RWPE2 (cell line): Measurements from ENCODE around the gene DPF3.

ENCODE experiments used
- ATAC-seq: fragments of 200-7000 bp; cut with Tn5 transposase; 3 replicates; pipeline ENCODE4 v1.9.1; 2021; ENCODE audit warnings: low read depth
- DNase-seq: peaks from one replicate; pipeline ENCODE4 v3.0.0-alpha.2; 2020; ENCODE audit warnings: low spot score
- H3K27ac ChIP-seq: fragments of 450-650 bp; 2 replicates; pipeline ENCODE4 v1.5.1; 2017; ENCODE audit warnings: mild to moderate bottlenecking; ENCODE audit not compliant: poor library complexity, severe bottlenecking
- H3K27me3 ChIP-seq: fragments of 250-450 bp; sonication (Bioruptor Pico); 2 replicates; pipeline ENCODE4 v1.5.1; 2021; ENCODE audit warnings: mild to moderate bottlenecking, moderate library complexity; ENCODE audit not compliant: insufficient read depth, poor library complexity, severe bottlenecking
- H3K36me3 ChIP-seq: fragments of 250-450 bp; sonication (Bioruptor Pico); 2 replicates; pipeline ENCODE4 v1.5.1; 2020; ENCODE audit warnings: low read depth, mild to moderate bottlenecking, moderate library complexity
- H3K4me1 ChIP-seq: fragments of 250-450 bp; sonication (Bioruptor Pico); 2 replicates; pipeline ENCODE4 v1.5.1; 2021; ENCODE audit warnings: mild to moderate bottlenecking, moderate library complexity; ENCODE audit not compliant: insufficient read depth, poor library complexity, severe bottlenecking
- H3K4me3 ChIP-seq: fragments of 250-450 bp; sonication (Bioruptor Pico); 2 replicates; pipeline ENCODE4 v1.5.1; 2021; ENCODE audit warnings: mild to moderate bottlenecking, moderate library complexity; ENCODE audit not compliant: severe bottlenecking
- H3K9me3 ChIP-seq: fragments of 250-450 bp; sonication (Bioruptor Pico); 2 replicates; pipeline ENCODE4 v1.5.1; 2021; ENCODE audit warnings: mild to moderate bottlenecking, moderate library complexity; ENCODE audit not compliant: severe bottlenecking
- CTCF ChIP-seq: fragments of 450-650 bp; IDR thresholded peaks from one replicate; pipeline ENCODE4 v1.5.1; 2017; ENCODE audit warnings: mild to moderate bottlenecking, moderate library complexity; ENCODE audit not compliant: poor library complexity, severe bottlenecking

DPF3 gene

GRCh38 chr14:72830786-72831594 lies 62.9 kb downstream of the DPF3 start:
- Histone ChIP-seq H3K4me3 (no peak overlapping the region), H3K9me3 (no peaks in the 10 kb centered on the region), H3K36me3 (no peaks in the 10 kb centered on the region), H3K27me3 (peaks cover 10% of the 10 kb centered on the region), H3K4me1 (no peaks in the 10 kb centered on the region), H3K27ac (no peak overlapping the region)
- no peak for TF ChIP-seq CTCF
- no peak for ATAC-seq
- no peak for DNase-seq

DNA sequence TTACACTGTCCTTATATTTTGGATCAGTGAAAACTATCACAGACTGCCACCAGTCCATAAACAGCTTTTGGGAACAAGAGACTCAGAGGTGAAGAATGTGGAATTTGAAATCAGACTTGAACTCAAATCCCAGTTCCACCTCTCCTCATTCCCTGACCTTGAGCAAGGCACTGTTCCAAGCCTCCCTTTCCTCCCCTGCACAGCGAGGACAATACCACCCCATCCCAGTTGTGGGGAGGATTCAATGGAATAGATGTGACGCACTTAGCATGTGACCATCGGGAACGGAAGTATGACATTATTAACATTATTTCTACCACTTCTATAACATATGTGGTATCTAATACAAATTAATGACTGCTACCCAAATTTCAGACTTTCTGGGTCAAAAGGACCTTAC lies 63.5 kb downstream of the DPF3 start:
- ATAC-seq (no peak), DNase-seq (no peak)
- peaks cover 10% of the 10 kb centered on the region for H3K27me3 ChIP-seq
- no peaks in the 10 kb centered on the region for H3K9me3 ChIP-seq
- no peak overlapping the region for H3K4me3 ChIP-seq
- H3K36me3 ChIP-seq: no peaks in the 10 kb centered on the region
- H3K4me1 ChIP-seq: no peaks in the 10 kb centered on the region
- H3K27ac ChIP-seq: no peak overlapping the region
- no peak for TF ChIP-seq CTCF

DNA sequence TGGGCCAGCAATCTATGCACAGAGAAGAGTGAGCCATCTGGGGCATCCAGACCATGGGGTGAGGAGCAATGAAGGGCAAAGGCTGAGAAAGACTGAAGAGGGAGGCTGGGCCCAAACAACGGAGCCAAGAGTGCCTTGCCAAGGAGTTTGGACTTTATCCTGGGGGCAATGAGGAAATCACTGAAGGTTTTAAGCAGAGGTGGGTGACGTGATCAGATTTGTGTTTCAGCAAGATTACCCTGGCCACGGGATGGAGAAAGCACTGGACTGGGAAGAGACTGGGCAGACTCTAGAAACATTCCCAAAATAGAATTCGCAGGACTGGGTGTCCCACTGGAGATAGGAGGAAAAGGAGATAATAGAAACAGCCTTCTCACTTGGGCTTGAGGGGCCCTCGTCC lies 65.3 kb downstream of the DPF3 start:
- no peak overlapping the region for H3K4me3 ChIP-seq
- no peak overlapping the region for H3K27ac ChIP-seq
- ATAC-seq (no peak), DNase-seq (no peak)
- H3K9me3 ChIP-seq: no peaks in the 10 kb centered on the region
- no peak for TF ChIP-seq CTCF
- peaks cover 10% of the 10 kb centered on the region for H3K27me3 ChIP-seq
- no peaks in the 10 kb centered on the region for H3K4me1 ChIP-seq
- H3K36me3 ChIP-seq: no peaks in the 10 kb centered on the region

GRCh38 chr14:72826039-72826438 lies 67.9 kb downstream of the DPF3 start:
- H3K27me3 ChIP-seq: peaks cover 9% of the 10 kb centered on the region
- TF ChIP-seq CTCF: no peak

DNA sequence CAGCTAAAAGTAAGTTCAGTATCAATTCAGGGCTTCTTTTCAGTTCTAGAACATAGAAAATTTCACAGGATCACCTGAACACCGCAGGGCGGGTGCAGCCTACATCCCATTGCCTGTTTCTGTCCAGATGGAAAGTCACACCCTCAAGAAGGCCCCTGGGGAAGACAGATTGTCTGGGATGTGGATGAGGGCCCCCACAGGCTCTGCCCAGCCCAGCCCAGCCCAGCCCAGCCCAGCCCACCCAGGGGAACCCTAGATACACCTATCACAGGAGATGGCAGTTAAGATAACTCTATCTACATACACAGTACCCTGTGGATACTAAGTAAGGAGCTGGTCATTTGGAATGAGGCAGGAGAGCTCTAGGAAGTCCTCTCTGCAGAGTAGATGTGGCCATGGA lies 68.4 kb downstream of the DPF3 start:
- no peak for TF ChIP-seq CTCF
- no peaks in the 10 kb centered on the region for H3K4me1 ChIP-seq
- no peaks in the 10 kb centered on the region for H3K36me3 ChIP-seq
- no peak overlapping the region for H3K4me3 ChIP-seq
- peaks cover 3% of the 10 kb centered on the region for H3K27me3 ChIP-seq
- H3K27ac ChIP-seq: no peak overlapping the region
- no peaks in the 10 kb centered on the region for H3K9me3 ChIP-seq
- DNase-seq (no peak), ATAC-seq (no peak)

More at GRCh38 chr14:72826039-72826438, 67.9 kb downstream of the DPF3 start:
- DNase-seq: no peak
- ATAC-seq: no peak
- Histone ChIP-seq H3K9me3 (no peaks in the 10 kb centered on the region), H3K36me3 (no peaks in the 10 kb centered on the region), H3K27ac (no peak overlapping the region), H3K4me3 (no peak overlapping the region), H3K4me1 (no peaks in the 10 kb centered on the region)
